GM03348 (cell line): ENCODE data around the gene NAA50.

Experiments used
- DNase-seq: peaks from one replicate; pipeline ENCODE4 v3.0.0; 2012; ENCODE audit warnings: low spot score

Gene NAA50

DNA sequence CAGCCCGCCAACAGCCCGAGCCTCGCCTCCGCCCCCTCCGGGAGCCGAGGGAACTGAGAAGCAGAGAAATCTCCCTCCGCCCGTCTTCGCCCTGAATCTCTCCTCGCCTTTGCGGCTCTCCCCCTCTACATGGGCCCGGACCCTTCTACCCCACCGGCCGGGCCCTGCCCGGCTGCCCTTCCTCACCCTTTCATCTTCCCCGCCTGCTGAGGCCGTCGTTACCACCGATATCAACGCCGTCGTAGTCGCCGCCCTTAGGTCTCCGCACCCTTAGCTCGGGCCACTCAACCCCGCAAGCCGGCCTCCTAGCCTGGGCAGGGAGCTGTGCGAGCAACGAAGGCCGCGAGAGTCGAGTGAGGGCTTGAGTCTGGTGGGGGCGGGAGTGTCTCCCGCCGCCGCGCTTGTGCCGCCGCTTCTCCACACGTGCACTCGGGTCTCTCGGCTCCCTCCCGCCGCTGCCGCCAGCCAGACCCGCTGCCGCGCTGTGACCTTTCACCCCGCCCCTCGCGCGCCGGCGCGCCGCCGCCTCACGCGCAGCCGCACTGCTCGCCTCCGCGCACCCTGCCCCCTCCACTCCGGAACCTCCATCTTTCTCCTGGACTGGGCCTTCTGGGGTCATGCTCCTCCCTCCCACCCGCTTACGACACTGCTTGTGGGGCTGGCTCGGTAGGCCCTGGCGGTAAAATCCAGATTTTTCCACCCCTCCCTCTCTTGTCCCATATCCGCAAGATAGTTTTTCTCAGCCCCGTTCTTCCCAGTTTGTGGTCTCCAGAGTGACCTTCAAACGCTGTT is at the start of gene NAA50:
Gene NAA50 (minus strand): TSS at position 494 of the 792 bp plus-strand sequence. CDS start 300 bp downstream, at position 194.
- peak; percentile 96 for DNase-seq

DNA sequence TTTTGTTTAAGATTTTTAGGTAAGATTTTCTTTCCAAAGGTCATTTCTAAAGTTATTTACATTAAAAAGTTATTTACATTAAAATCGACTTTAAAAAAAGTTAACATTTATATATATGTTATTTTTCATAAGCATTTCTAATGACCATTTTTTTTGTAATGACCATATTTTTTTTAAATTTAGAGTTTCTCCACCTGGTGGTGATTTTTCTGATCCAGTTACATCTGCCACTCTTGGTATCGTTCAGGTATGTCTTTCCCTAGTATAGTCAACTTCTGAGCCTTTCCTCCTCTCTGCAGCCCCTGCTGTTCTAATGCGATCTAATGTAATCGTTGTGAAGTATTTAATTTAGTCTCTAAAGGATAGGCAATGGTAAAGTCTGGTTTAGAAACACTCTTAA is 49.6 kb upstream of the NAA50 start:
- no peak for DNase-seq

DNA sequence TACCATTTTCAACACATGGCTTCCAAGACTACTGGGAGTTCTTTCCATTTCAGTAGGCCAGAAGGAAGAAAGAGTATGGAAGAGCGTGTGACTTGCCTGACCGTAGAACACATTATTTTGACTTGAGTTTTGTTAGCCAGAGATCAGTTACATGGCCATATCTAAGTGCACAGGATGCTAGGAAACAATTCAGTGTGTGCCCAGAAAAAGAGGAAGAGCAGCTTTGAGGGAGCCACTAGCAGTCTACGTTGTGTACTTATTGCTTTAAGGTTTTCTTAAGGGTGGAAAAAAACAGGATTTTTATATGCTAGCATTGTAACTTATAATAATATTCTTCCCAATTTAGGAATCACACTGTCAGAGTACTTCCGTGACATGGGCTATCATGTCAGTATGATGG is 48.5 kb upstream of the NAA50 start:
- no peak for DNase-seq

DNA sequence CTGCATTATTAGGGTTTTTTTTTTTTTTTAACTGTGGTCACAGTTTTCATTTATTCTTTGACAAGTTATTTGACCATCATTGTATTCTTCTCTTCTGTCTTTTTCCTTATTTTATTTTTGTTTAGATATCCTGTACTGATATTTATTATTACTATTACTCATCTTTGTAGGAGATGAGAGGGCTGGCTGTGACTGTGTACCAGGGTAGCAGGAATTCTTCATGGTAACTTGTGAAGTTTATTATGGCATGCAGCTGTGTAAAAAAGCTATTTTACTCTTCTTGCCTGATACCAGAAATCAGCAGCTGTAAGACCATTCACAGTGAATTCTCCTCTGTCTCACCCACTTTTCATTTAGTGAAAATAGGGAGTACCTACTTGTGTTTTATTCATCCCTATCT is 45.3 kb upstream of the NAA50 start:
- DNase-seq = no peak

DNA sequence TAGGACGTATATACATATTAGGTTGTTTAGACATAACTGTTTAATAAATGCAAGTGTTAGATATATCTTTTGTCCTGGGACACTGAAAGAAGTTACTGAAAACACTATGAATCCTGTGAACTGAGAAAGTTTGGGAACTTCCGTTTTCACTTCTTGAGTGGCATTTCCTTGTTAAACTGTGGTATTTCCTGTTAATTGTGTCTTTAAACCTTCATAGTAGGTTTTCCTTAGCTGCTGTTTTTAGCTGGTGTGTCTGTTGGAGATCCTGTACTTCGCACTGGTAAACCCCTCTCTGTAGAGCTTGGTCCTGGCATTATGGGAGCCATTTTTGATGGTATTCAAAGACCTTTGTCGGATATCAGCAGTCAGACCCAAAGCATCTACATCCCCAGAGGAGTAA is 37.9 kb upstream of the NAA50 start:
- DNase-seq = no peak

DNA sequence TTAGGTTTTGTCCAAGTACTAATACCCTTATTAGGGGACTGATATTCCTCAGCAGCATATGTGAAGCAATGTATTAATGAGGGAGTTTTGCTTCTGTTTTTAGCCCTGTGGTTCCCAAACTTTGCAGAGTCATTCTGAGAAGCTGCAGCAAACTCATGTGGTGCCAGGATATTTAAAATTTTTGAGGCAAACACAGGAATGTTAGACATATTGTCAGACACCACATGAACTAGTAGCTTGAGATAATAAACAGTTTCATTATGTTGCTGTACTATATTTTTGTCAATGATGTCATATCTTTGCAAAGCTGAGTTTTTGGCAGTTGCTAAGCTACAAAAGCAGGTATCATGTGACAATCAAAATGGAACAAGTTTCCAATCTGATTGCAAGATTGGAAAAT is 37.4 kb upstream of the NAA50 start:
- peak; percentile 85 for DNase-seq

DNA sequence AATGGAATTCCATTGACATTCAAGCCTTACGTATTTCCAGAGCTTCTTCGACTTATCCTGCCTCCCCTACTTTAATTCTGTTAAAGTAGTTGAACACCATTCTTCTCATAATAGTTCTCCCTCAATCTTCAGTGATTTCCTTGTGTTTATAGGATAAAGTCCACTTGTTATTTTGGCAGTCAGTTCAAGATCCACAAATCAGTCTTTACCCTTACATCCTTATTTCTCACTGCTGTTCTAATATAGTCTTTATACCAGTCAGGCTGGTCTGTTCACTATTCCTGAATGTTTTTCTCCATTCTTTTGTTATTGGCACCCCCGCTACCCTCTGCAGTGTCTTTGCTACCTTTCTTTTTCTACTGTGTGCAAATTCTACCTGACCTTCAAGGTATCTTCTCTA is 30.5 kb upstream of the NAA50 start:
- DNase-seq = no peak

DNA sequence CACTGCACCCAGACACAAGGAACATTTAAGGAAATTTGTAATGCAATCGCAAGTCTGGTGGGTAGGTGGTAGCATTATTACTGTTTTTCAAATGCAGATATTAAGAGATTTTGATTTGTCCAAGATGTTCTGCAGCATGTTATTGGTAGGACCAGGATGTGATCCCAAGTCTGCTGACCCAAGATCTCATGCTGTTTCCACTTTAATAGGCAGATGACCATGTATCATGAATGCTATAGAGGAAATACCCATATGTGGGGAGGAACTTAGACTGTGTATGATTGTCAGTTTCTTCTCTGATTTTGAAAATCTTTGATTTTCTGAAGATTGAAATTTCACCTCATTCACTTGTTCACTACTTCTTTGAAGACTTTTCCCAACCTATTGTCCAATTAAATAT is 29.5 kb upstream of the NAA50 start:
- no peak for DNase-seq

DNA sequence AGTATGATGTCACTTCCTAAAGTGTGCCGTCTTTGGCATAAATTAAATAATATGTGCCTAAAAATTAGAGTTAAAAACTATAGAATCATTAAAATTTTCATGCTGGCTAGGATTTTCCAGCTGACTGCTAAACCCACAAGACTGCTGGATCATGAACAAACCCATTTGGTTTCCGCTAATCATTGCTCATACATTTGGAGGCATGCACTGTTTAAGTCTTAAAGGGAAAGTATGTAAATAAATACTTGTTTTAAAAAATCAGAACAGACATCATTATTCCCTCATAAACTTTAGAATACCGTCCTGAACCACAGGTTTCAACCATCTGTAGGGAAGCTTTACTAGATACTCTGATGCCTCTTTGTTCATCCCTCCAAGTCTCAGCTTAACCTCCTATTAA is 27.3 kb upstream of the NAA50 start:
- DNase-seq = peak; percentile 74

DNA sequence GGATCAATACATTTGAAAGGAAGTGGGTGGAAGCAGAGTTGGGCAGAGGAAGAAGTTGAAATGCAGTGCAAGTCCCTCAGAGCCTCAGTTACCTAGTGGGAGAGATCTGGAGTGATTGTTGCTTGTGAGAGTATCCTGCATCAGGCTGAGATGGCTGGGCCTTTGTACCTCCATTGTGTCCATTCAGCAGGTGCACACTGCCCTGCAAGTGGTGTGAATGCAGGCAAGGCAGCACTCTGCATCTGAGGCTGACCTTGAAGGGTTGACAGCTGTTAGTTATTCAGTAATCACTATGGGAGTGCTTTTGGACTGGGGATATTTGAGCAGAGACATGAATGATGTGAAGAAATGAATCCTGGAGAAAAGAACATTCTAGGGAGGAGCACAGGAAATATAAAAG is 25.9 kb upstream of the NAA50 start:
- no peak for DNase-seq

DNA sequence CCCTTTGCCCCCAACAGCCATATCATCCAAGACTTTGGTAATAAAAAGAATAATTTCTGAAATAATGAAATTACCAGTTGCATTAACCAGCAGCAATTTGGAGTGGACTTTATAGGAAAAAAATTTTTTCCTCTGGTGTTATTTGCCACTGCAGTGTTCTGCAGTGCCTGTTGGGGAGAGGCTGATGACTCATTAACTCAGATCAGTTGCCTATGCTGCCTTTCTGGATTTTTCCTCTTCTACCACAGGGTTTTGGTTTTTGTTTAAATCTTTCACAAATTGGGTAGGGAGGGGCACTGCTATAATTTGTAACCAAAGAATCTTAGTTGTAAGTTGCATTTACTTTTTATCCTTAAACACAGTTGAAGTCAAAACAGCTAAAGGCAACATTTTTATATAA is 23.5 kb upstream of the NAA50 start:
- DNase-seq = peak; percentile 81

DNA sequence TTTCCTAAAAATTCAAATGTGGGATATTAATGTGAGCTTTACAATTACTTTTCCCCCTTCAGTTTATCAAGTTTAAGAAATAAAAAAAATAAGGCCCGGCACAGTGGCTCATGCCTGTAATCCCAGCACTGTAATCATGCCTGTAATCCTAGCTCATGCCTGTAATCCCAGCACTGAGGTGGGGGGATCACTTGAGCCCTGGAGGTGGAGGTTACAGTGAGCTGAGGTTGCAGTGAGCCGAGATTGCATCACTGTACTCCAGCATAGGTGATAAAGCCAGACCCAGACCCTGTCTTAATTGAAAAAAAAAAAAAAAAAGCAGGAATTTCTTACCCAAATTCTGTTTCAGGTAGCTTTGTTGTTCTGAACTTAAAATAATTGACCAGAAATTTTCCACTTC is 18.6 kb upstream of the NAA50 start:
- DNase-seq = no peak

DNA sequence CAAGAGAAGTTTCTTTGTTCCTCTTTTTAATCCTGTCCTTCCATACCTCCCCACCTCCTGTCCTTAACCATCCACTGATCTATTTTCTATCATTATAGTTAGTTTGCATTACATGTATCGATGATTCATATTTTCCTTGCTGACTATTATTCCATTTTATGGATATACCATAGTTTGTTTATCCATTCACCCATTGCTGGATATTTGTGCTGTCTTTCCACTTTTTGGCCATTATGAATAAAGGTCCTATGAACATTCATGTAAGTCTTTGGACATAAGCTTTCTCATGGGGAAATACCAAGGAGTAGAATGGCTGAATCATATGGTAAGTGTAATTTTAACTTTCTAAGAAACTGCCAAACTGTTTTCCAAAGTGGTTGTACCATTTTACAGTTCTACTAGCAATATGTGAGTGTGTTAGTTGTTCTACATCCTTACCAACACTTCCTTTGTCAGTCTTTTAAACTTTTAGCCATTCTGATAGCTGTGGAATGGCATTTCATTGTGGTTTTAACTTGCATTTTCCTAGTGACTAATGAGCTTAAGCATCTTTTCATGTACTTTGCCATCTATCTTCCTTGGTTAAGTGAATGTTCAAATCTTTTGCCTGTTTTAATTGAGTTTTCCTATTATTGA is 12.5 kb upstream of the NAA50 start:
- peak; percentile 21 for DNase-seq

DNA sequence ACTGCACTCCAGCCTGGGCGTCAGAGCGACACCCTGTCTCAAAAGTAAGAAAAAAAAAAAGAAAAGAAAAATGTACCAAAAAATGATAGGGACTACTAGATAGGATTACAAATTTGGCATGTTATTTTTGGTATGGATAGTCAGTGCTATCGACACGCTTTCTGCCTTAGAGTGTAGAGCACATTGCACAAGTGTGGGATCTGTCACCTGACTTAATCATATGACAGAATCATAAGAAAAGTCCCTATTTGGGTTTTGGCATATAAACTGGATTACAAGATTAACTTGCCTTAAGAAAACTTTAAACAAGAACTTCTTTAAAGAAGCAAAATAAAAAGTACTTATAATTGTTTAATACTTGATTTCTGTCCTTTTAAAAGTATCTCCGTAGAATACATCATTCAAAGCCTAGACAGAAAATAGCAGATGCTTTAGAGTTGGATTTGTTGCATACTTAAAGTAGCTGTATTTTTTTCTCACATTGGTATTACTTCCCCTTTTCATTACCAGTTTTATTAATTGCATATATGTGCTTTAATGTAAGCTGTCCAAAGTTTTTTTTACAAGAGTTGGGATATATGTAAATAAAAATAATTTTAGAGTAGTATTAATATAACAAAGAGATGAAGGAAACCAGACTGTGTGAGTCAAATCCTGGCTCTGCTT is 8.6 kb upstream of the NAA50 start:
- no peak for DNase-seq

DNA sequence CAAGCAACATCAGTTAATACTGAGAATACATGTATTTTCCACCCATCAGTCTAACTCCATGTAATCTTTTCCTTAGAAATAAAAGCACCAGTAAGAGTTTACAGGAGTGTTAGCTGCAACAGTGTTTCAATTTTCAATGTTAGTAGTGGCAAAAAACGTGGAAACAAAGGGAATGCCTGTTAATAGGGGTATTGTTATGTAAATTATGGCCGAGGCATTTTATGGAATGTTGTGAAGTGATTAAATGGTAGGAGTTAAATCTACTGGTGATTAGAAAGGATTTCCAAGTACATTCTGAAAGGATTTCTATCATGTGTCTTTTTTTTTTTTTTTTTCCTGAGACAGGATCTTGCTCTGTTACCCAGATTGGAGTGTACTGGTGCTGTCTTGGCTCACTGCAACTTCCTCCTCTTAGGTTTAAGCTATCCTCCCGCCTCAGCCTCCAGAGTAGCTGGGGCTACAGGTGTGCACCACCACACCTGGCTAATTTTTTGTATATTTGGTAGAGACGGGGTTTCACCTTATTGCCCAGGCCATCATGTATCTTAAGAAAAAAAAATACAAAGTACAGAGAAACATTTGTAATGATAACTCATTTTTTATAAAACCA is 7.4 kb upstream of the NAA50 start:
- no peak for DNase-seq

DNA sequence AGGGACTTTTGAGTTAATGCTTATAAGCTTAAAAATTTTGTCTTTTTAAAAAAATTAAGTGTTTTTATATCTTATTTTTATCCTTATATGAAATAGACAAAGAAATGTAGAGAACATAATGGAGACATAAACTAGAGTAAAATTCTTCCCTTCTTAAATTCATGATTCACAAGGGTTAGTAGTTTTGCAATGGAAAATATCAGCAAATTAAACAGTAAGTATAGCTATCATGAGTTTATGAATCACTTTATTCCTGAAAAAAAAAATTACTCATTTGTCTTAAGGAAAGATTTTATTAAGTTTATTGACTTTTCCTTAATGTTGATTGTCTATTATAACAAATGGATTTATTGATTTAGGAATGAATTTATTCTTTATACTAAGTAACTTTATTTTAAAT is 5.1 kb upstream of the NAA50 start:
- no peak for DNase-seq

DNA sequence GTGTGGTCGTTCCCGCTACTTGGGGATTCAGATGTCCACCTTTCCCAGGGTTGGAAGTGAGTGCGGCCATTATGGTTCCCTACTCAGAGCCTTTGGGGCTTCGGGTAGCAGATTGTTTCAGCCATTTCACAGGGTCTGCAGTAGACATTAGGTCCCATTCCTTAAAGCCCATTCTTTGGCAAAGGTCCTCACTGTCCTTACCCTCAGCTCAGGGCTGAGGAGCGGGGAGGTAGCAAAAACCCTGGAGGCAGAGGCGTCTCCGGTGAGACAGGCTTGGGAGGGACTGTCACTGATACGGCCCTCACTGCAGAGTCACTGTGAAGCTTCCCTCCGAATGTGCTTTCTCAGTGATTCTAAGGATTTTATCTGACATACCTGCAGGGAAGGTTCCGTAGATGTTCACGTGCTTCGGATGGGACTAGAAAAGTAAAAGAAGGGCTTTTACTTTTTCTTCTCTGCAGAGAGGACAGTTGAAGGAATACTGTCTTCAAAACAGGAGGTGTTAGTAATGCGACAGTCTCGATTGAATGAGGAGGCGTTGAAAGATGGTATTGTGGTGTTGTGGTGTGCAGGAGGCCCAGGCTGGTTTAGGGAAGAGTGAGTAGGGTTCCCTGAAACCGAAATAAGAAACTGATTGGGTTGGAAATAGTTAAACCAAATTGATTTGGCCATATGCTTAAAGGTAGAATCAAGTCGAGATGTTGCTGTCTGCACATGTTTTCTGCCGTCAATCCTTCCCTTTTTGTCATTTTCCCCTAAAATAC is 1.4 kb upstream of the NAA50 start:
- DNase-seq = peak; percentile 20

DNA sequence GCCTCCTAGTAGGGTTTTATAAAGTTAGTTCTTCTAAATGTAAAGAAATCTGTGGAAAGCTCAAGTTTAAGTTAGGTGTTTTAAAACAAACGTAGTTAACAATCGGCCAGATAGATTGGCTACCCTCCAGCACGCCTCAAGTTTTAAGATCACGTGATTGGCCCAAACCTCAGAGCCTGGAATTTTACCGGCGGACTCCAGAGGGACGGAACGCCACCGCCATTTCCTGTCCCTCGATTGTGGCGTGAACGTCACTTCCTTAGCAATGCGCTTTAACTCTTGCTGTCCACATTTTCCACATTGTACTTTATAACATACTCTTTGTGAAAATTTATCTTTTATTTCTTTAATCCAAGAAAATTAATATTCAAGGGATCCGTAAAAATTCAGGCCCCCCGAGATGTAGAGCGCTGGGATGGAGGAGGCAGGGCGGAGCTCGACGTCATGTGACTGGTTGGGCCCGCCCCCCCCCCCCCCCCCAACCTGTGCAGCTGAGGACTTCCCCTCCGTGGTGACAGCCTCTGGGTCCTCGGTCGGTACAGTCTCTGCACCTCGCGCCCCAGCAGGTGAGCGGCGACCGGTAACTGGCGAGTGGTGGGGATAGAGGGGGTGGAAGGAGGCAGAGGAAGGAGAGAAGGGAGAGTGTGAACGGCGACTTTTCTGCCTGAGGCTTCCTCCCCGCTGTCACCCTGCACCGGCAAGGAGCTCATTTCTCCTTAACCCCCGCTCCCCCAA is 666 bp upstream of the NAA50 start, which contains the start of gene ATP6V1A:
Gene ATP6V1A (plus strand): TSS at position 488 of the 735 bp plus-strand sequence. CDS start 31,719 bp downstream, outside the sequence.
- DNase-seq = peak; percentile 90

DNA sequence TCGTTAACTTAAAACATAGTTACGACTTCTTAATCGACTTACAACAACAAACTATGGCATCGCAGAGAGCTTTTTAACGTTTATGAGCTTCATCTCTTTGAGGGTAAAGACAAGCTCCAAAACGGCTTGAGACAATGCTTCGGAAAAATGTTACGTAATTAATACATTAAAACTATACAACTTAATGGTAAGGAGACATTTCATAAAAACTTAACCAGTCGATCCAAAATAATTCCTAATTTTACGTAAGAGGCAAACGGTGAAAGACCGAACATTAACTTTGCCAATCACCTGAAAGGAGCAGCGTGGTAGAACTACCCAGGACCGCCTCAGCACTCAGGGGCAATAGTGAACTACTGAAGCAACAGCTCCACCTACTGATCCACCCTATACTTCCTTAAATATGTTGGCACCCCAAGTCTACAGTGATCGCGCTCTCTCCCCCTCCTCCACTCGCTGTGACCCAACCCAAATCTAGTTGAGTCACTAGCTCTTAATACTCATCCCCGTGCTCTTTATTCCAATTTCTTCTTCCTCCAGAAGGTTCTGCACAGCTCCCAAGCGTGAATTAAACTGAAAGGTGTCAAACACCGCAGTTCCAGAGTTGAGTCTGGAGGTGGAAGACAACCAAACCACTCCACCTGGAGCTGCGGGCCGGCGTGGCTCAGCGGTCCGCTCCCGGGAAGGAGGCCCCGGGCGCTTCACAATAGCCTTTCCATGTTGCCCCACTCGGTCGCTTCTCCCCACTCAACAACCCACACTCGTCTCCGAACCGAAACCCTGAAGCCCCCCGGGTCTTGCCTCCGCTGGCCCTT is 901 bp downstream of the NAA50 start:
- DNase-seq = peak; percentile 90

DNA sequence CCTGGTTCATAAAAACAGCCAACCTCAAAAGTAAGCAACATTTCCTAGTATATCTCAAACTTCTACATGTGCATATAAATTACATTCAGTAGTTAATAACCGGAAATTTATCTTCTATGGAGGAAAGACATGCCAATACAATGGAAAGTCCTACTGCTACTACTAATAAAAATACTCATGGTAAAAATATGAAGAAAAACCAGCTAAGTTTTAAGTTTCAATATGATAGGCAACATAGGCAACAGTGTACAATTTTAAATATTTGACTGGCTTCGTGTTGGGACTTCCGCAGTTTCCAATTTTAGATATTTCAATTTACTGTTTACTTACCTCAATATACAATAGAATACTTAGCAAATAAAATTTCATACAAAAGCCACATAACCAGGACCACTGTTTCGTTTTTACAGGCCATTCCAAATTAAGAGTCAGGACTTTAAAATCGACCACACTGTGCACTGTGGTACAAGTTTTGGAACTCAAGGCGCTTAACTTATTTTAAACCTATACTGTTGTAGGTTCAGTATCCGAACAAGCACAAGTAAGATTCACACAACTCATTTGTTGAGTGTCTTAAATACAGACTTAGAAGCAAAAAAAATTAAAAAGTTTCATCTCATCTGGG is 2.9 kb downstream of the NAA50 start:
- no peak for DNase-seq
